Progenitor cell of endocrine pancreas (in vitro differentiated cells): ENCODE results near the gene STX18. TPM values are rescaled to one million over a fixed set of nuclear protein-coding genes. Genes with fewer than 3 reads are reported as not detected.

Source experiments
- DNase-seq: peaks from one replicate; pipeline ENCODE4 v3.0.0; 2021; ENCODE audit warnings: low spot score; ENCODE audit not compliant: unreplicated experiment
- H3K27ac Mint-ChIP-seq: 2 replicates; pipeline ENCODE4 v1.8.0; 2021; ENCODE audit warnings: mild to moderate bottlenecking, moderate library complexity, mixed read lengths
- H3K27me3 Mint-ChIP-seq: 2 replicates; pipeline ENCODE4 v1.8.0; 2021; ENCODE audit warnings: mixed read lengths
- H3K36me3 Mint-ChIP-seq: 2 replicates; pipeline ENCODE4 v1.8.0; 2022; ENCODE audit warnings: mixed read lengths; ENCODE audit not compliant: insufficient read depth
- H3K4me1 Mint-ChIP-seq: 2 replicates; pipeline ENCODE4 v1.8.0; 2021; ENCODE audit warnings: low read depth, mixed read lengths
- H3K4me3 Mint-ChIP-seq: 2 replicates; pipeline ENCODE4 v1.8.0; 2021; ENCODE audit warnings: low read depth, mild to moderate bottlenecking, moderate library complexity, mixed read lengths
- H3K9me3 Mint-ChIP-seq: 2 replicates; pipeline ENCODE4 v1.8.0; 2021; ENCODE audit warnings: low read depth, mixed read lengths
- CTCF ChIP-seq: fragments of 200-600 bp; sonication (generic); IDR thresholded peaks from one replicate; pipeline ENCODE4 v1.5.0; 2021; ENCODE audit warnings: antibody characterized with exemption, mild to moderate bottlenecking; ENCODE audit not compliant: unreplicated experiment
- total RNA-seq: library from RNA; stranded (reverse); gene quantifications from 2 replicates; pipeline ENCODE4 v1.2.1, GENCODE V29; 2021

STX18 gene
- total RNA-seq, 1 donor from 2014 or later = 41.2 TPM

GRCh38 chr4:4582653-4583052 lies 40.8 kb upstream of the STX18 start:
- TF ChIP-seq CTCF = no peak
- no peak overlapping the region for H3K27ac Mint-ChIP-seq
- no peak overlapping the region for H3K4me3 Mint-ChIP-seq
- peaks cover 8% of the 10 kb centered on the region for H3K36me3 Mint-ChIP-seq
- peaks cover 4% of the 10 kb centered on the region for H3K9me3 Mint-ChIP-seq
- no peaks in the 10 kb centered on the region for H3K27me3 Mint-ChIP-seq
- DNase-seq = no peak
- H3K4me1 Mint-ChIP-seq = no peaks in the 10 kb centered on the region

GRCh38 chr4:4580494-4580893 lies 38.6 kb upstream of the STX18 start:
- peaks cover 4% of the 10 kb centered on the region for H3K27me3 Mint-ChIP-seq
- no peaks in the 10 kb centered on the region for H3K9me3 Mint-ChIP-seq
- TF ChIP-seq CTCF = no peak
- no peak overlapping the region for H3K27ac Mint-ChIP-seq
- H3K36me3 Mint-ChIP-seq = peaks cover 3% of the 10 kb centered on the region
- H3K4me1 Mint-ChIP-seq = no peaks in the 10 kb centered on the region
- DNase-seq = no peak
- no peak overlapping the region for H3K4me3 Mint-ChIP-seq

GRCh38 chr4:4578981-4579380 lies 37.1 kb upstream of the STX18 start:
- TF ChIP-seq CTCF = no peak
- H3K27me3 Mint-ChIP-seq = peaks cover 4% of the 10 kb centered on the region
- H3K9me3 Mint-ChIP-seq = no peaks in the 10 kb centered on the region
- no peak overlapping the region for H3K4me3 Mint-ChIP-seq
- peaks cover 3% of the 10 kb centered on the region for H3K36me3 Mint-ChIP-seq
- H3K27ac Mint-ChIP-seq = no peak overlapping the region
- DNase-seq = no peak
- H3K4me1 Mint-ChIP-seq = peaks cover 5% of the 10 kb centered on the region

GRCh38 chr4:4577359-4577875 lies 35.6 kb upstream of the STX18 start:
- H3K4me3 Mint-ChIP-seq = no peak overlapping the region
- no peak for DNase-seq

GRCh38 chr4:4575284-4576211 lies 33.7 kb upstream of the STX18 start:
- Mint-ChIP-seq H3K36me3 (peaks cover 6% of the 10 kb centered on the region), H3K4me3 (peak overlapping the region; percentile 78), H3K4me1 (peaks cover 5% of the 10 kb centered on the region), H3K27me3 (peaks cover 4% of the 10 kb centered on the region), H3K27ac (peak overlapping the region; percentile 96), H3K9me3 (no peaks in the 10 kb centered on the region)
- TF ChIP-seq CTCF = peak; percentile 62
- peak; percentile 69 for DNase-seq

More at GRCh38 chr4:4577359-4577875, 35.6 kb upstream of the STX18 start:
- peaks cover 5% of the 10 kb centered on the region for H3K4me1 Mint-ChIP-seq
- no peaks in the 10 kb centered on the region for H3K9me3 Mint-ChIP-seq
- peaks cover 4% of the 10 kb centered on the region for H3K27me3 Mint-ChIP-seq
- TF ChIP-seq CTCF = no peak
- H3K27ac Mint-ChIP-seq = no peak overlapping the region
- peaks cover 4% of the 10 kb centered on the region for H3K36me3 Mint-ChIP-seq
